Lower leg skin (tissue), 3 donors: Measurements from ENCODE around the gene CASKIN2.

Experiments used
- POLR2A ChIP-seq, 2 donors: fragments of 450-650 bp; IDR thresholded peaks; one replicate each; pipeline ENCODE4 v1.6.1; 2016 to 2017; ENCODE audit warnings: antibody characterized with exemption in 2 of 2, mild to moderate bottlenecking in 1 of 2, moderate library complexity in 1 of 2
- TF ChIP-seq, protein P1 (sequence below), 3 donors: fragments of 450-650 bp; IDR thresholded peaks; one replicate each; pipeline ENCODE4 v1.5.1; 2016; ENCODE audit warnings: antibody characterized with exemption in 3 of 3, mild to moderate bottlenecking in 3 of 3, moderate library complexity in 2 of 3

DNA sequence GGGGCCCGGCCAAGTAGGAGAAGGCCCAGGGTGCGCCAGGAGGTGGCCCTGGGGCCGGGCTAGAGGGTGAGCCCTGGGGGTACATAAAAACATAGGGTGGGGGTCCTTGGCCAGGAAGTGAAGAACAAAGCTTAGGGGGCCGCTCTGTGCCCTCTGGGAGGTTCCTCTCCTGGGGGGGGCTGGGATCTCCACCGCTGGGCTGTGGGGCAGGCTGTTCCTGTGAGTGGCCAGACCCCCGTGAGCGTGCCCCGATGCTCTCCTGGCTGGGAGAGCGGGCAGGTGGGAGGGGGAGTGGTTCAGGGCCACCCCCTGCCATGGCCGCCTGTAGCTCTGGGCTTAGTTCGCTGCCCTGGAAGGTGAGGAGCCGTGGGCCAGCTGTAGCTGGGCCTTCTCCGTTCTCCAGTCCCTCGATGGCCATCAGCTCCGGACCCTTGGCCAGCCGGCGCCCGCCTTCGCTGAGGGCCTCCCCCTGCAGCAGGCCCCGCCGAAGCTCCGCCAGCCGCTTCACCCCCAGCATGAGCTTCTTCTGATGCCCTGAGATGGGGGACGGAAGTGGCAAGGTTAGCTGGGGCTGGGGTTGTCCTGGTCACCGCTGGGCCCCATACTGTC lies 12.5 kb downstream of the CASKIN2 start:
- TF ChIP-seq, protein P1, sequence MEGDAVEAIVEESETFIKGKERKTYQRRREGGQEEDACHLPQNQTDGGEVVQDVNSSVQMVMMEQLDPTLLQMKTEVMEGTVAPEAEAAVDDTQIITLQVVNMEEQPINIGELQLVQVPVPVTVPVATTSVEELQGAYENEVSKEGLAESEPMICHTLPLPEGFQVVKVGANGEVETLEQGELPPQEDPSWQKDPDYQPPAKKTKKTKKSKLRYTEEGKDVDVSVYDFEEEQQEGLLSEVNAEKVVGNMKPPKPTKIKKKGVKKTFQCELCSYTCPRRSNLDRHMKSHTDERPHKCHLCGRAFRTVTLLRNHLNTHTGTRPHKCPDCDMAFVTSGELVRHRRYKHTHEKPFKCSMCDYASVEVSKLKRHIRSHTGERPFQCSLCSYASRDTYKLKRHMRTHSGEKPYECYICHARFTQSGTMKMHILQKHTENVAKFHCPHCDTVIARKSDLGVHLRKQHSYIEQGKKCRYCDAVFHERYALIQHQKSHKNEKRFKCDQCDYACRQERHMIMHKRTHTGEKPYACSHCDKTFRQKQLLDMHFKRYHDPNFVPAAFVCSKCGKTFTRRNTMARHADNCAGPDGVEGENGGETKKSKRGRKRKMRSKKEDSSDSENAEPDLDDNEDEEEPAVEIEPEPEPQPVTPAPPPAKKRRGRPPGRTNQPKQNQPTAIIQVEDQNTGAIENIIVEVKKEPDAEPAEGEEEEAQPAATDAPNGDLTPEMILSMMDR (IDR thresholded peaks at IDR 0.05), result no peak
- TF ChIP-seq POLR2A (IDR thresholded peaks at IDR 0.05), result no peak
